Right renal cortex interstitium (tissue), 3 donors: ENCODE measurements around the gene ATAD3B. TPM values are rescaled to one million over a fixed set of nuclear protein-coding genes. Genes with fewer than 3 reads are reported as not detected.
"Not testable (repeated sequence)": the region's sequence is repeated elsewhere in the genome, so short reads cannot be mapped to it uniquely, and the experiment has no call there.

ENCODE experiments used
- DNase-seq, 3 donors: peaks; one replicate each; pipeline ENCODE4 v3.0.0-alpha.2; 2013; ENCODE audit warnings: low read depth in 3 of 3, low spot score in 2 of 3
- polyA plus RNA-seq, 3 donors: library from polyadenylated mRNA; unstranded; fragments of 120-200 nt; gene quantifications; one replicate each; pipeline ENCODE4 v1.2.1, GENCODE V29; 2013; ENCODE audit not compliant: insufficient read length in 3 of 3

ATAD3B gene
- polyA plus RNA-seq, 3 donors, result 8.1 to 9.8 (median 8.8) TPM

DNA sequence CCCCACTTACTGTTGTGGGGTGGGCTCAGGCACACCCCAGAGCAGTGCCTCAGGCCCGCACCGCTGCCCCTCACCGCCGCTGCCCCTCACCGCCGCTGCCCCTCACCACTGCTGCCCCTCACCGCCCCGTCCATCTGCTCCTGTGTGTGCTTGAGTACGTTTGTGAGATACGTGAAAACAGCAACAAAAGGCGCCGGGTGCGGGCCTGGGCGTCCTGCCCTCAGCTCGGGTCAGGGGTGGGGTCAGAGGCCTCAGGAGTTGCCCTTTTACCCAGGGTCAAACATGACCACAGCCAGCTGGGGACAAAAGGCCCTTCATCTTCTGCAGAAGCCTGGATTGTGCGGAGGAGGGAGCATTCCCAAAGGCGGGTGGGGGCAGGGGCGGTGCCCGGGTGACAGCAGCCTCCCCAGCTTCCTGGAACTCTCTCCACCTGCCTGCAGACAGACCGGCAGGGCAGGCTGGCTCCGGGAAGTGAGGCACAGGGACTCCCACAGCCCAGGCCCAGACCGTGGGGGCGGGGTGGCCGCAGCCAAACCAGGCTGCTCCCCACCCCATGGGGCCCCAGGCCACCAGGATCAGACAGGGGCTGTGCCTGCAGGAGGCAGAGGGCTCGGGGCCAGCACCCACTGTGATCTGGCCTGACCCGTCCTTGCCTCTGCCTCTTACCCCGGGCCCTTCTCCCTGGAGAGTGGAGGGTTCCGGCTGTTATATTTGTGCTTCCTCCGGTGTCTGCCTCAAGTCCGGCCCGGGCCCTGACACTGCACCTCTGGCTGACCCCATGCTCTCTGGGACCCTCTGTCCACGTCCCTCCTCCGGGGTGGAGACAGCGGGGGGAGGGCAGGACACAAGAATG is 38.4 kb upstream of the ATAD3B start:
- no peak for DNase-seq

DNA sequence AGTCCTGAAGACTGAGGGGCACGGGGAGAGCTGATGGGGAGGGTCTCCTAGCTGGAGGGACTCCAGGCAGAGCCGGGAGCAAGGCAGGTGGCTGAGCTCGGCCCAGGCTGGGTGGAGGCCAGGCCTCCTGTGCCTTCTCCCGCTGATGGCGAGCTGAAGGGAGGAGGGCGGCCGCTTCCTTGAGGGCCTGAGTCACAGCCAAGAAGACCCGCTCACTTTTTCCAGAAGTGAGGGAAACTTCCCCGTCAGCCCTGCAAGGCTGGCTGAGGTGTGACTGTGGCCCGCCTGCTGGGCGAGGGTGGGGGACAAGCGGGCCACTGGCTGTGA is 37.8 kb upstream of the ATAD3B start:
- no peak for DNase-seq

DNA sequence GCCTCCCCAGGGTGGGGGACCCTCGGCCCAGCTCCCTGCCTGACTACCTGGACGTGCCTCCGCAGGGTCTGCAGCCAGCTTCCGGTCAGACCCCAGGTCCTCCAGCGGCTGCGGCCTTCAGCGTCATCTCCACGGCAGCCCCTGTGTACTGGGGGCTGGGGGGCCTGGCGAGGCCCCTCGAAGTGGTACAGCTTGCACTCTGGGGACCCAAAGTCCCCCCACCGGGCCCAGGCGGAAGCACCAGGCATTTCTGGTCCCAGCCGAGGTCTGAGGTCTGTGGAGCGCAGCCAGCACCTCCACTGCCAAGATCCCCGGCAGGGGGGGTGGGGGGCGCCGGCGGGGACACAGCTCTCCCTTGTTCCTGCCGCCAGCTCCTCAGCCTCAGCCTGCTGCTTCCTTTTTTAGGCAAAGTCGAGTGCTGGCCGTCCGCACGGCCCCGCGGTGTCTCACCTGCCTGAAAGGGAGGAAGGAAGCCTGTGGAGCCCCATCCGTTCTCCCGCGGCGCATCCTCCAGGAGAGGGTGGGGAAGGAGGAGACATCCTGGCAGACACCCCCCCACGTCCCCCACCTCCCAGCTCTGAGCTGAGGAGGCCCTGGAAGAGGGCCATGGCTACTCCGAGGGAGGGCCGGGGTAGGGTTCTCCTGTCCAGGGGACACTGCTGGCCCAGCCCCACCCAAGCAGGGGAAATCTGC is 37.3 kb upstream of the ATAD3B start:
- no peak for DNase-seq

DNA sequence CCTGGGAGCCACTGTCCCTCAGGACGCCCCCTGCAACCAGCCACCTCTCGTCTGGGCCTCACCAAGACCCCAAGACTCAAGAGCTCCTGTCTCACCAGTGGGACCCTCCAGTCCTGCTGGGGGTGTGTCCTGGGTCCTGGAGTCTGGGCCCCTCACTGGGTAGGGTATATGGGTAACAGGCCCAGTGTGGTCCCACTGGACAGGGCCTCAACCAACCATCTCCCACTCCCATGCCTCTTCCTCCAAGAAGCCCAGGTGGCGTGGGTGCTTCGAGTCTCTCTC is 36.8 kb upstream of the ATAD3B start:
- no peak for DNase-seq

DNA sequence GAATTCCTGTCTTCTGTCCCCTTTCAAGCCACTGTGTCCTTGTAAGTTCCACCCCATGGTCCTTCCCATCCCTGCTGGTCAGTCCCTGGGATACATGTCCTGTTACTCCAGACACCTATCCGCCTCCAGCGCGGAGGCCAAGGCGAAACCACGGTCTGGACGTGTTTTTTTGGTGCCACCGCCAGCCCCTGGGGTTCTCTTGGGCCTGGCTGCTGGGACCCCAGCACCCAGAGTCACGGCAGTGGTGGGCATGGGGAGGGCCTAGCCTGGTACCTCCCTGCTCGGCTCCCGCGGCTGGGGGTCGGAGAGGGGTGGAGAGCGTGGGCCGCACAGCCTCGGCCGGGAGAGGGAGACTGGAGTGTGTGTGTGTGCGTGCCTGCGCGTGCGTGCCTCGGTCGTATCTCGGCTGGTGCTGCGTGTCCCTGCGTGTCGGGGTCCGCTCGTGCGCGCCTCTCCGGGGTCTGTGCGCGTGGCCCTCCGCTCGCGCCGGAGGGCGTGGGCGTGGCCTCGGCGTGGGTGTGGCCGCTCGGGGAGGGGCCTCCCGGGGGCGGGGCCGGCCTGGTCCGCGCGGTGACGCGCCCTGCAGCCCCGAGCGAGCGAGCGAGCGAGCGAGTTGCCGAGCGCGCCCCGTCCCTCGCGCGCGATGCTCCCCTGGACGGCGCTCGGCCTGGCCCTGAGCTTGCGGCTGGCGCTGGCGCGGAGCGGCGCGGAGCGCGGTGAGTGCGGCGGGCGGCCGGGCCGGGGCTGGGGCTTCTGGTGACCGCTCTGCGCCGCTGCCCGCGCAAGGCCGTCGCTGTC is 36.3 kb upstream of the ATAD3B start, which contains the start of gene VWA1:
Gene VWA1 (plus strand): TSS at position 585 of the 798 bp plus-strand sequence. CDS start 59 bp downstream, at position 644.
- DNase-seq, result no peak

DNA sequence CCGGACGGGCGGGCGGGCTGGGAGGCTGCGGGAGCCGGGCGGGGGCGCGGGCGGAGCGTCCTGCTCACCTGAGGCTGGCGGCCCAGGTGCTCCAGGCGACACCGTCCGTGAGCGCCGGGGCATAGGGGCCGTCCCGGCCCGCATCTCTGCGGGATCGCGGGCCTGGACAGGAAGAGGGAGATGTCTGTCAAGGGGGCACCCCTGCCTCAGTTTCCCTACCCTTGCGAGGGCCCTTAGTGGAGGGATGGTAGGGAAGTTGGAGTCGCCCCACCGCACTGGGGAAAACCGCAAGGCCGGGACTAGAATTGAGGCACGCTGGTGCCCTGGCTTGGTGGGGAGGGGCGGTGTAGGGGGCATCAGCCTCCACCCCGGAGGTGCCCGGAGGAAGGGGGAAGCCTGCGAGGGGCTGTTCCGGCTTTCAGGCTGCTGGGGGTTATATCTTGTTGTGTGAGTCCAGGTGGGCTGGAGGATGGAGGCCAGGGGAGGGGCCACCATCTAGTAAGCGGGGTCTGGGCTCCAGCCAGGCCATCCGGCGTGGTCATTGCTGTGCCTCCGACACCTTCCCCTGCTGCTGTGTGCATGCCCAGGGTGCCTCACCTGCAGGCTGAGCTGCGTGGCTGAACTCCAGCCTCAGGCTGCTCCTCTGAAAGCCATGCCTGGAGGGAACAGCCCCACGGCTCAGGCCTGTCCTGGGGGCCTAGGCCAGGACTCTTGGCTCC is 35.5 kb upstream of the ATAD3B start:
- DNase-seq, result no peak

DNA sequence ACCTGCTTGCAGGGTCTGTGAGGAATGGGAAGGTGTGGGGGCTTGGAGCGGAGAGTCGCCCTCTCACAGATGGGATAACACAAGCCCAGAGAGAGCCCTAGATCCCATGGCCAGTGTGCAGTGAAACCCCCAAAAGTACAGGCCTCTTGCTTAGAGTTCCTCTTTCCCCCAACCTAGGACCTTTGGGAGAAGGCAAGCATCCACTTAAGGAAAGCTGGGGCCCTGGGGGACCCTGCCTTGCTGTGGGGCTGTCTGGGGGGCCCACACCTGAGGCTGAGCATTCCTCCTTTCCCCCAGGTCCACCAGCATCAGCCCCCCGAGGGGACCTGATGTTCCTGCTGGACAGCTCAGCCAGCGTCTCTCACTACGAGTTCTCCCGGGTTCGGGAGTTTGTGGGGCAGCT is 34.9 kb upstream of the ATAD3B start:
- DNase-seq, result no peak

DNA sequence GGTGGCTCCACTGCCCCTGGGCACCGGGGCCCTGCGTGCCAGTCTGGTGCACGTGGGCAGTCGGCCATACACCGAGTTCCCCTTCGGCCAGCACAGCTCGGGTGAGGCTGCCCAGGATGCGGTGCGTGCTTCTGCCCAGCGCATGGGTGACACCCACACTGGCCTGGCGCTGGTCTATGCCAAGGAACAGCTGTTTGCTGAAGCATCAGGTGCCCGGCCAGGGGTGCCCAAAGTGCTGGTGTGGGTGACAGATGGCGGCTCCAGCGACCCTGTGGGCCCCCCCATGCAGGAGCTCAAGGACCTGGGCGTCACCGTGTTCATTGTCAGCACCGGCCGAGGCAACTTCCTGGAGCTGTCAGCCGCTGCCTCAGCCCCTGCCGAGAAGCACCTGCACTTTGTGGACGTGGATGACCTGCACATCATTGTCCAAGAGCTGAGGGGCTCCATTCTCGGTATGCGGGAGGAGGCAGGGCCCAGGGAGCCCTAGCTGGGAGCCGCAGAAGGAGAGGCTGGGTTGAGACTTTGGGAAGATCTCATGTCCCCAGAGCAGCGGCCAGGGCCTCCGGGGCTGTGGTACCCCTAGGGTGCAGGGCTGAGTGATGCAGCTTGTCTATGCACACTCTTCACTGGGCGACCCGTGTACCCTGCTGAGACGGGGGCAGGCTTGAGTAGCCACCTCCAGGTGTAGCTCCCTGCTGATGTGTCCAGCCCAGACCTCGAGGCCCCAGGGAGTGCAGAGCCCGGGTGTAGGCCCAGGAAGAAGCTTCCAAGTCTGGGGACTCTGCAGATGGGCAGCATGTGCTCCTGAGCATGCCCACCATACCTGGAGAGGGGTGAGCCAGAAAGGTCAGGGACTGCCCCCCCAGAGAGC is 34.3 kb upstream of the ATAD3B start:
- DNase-seq, result no peak

DNA sequence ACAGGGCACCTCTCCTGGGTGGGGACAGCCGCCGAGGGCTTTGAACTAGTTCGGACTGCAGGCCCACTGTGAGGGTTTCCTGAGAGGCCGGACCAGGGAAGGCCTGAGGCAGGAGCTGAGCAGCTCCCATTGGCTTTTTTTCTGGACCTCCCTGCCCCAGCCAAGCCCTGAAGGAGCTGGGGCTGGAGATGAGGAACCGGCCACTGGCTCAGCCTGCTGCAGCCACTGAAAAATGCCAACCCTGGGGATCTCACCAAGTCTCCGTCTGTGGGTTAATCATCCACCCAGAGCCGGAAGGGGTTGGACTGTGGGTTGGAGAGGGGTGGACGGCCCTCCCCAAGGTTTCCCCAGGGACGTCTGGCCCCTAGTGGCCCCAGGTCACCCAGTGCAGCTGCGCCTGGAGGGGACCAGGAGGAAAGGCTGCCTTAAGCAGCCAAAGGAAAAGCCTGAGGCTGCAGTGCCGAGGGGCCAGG is 33.6 kb upstream of the ATAD3B start:
- no peak for DNase-seq

DNA sequence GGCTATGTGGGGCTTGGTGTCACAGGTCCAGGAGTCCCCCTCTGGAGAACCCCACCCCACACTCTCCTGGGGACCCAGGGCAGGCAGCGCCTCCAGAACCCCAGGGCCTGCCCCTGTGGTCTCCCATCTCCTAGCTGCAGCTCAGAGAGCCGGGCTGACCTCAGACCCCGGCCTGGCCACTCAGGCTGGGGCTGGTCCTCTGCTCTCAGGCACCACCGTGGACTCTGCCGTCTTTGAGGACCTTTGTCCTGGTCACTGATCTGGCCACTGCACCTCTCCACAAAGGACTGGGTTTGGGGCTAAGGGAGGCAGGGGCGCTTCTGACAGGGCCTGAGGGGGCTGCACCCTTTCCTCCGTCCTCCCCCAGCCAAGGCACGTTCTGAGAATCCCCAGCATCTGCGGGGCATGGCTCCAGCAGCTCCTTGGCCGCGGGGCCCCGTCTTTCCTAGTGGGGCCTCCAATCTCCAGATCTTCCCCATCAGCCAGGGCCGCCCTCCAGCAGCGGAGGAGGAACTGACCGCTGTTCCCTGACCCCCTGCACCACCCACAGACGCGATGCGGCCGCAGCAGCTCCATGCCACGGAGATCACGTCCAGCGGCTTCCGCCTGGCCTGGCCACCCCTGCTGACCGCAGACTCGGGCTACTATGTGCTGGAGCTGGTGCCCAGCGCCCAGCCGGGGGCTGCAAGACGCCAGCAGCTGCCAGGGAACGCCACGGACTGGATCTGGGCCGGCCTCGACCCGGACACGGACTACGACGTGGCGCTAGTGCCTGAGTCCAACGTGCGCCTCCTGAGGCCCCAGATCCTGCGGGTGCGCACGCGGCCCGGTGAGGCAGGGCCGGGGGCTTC is 32.8 kb upstream of the ATAD3B start:
- no peak for DNase-seq

DNA sequence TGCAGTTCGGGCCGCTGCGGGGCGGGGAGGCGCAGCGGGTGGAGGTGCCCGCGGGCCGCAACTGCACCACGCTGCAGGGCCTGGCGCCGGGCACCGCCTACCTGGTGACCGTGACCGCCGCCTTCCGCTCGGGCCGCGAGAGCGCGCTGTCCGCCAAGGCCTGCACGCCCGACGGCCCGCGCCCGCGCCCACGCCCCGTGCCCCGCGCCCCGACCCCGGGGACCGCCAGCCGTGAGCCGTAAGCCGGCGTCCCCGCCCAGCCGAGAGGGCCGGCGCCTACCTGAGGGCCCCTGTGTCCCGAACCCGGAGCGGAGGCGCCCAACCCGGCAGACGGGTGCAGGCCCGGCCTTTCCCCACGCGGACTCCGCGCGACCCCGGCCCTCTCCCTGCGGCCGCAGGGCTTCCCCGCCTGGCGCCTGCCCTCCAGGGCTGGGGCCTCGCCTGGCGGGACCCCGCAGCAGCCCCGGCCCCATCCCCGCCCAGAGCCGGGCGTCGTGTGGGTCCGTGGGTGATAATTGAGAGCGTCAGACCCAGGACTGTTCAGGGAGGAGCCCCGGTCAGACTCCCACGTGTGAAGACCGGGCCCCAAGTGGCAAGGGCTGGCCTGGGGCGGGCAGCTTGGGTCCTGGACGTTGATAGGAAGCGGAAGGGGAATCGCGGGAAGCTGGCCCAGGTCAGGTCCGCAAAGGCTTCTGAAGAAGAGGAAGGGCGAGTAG is 31.9 kb upstream of the ATAD3B start:
- no peak for DNase-seq

DNA sequence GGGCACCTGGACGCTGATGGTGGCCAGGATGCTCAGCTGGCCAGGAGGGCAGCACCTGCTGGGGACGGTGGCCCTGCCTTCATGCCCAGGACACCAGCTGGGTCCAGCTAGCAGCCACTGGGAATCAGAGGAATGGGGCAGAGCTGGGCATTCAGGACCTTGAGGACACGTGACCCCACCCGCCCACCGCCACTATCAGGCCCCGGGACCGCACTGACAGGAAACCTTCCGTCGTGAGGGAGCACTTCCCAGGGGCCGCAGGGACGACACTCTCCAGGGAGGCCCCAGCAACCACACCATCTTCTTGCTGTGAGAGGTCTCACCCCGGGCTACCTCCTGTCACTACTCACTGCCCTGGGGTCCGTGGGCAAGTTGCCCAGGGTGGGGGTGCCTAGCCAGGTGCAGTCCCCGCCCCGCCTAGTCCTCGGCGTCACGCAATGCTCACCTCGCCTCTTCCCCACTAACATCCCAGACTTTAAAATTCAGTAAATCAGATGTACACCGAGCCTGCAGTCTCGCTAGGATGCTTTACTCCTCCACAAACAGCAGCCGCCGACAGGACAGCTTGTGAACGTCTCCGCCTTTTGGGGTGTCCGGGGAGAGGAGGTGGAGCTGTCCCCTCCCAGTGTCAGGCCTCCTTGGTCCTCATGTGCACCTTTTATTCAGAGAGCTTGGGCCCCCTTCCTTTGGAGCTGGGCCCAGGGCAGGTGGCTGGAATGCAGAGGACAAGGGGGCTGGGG is 31.1 kb upstream of the ATAD3B start:
- no peak for DNase-seq

DNA sequence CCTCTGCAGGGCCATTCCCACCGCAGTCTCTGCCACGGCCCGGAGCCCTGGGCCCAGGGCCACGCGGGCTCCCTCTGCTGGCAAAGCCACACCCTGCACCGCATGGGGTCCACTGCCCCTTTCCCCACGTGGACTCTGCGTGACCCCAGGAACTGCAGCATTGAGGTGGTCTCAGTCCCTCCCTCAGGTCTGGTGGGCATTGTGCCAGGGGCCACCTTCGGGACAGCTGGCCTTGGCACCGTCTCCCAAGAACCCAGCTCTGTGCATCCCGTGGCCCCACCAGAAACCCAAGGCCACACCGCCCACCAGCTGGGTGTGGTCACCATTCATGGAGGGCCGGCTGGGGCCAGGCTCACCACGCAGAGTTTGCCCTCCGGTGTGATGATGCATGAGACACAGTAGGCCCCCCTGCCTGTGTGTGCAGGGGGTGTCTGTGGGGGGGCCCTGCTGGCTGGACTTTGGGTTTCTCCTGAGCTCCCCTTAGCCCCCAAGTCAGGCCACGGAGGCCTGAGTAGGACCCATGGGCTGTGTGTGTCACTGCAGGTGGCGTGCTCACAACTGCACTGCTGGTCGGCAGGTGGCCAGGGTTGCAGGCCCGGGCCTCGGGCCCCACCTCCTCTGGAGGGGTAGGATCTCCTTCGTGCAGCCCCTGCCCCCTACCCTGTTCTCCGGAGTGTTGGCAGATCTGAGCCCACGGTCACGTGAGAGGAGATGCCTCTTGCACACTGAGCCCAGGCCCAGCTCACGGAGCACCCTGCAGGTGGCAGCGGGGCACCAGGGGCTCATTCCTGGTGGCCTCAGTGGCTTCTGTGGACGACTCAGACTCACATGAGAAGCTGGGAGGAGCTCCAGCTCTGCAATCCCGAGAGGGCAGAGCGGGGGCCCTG is 30.3 kb upstream of the ATAD3B start:
- no peak for DNase-seq

DNA sequence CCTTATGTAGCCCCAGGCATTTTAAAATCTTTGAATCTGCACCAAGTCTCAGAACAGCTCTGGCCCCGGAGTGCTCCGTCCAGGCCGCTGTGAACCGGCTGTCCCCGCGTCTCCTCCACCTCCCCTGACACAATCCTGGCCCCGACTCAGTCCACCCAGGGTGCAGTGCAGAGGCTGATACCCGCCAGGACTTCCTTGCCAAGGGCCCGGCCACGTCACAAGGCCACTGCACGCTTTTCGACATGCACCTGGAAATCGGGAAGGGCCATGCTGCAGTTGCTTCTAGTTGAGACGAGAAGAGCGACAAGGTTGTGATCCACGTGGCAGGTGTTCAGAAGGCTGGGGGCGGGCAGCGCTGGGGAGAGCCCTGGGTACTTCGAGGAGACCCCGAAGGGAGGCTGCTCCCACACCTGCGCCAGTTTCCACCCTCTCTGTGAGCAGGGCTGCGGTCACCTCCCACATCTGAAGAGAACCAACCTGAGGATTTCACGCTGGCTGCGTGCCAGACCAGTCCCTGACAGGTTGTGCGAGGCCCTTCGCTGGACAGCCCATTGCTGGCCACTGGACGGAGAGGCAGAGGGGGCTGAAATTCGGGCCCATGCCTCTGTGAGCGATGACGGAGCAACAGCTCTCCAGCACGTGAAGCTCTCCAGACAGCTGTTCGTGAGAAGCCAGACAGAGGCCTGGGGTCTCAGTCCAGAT is 29.3 kb upstream of the ATAD3B start:
- no peak for DNase-seq

DNA sequence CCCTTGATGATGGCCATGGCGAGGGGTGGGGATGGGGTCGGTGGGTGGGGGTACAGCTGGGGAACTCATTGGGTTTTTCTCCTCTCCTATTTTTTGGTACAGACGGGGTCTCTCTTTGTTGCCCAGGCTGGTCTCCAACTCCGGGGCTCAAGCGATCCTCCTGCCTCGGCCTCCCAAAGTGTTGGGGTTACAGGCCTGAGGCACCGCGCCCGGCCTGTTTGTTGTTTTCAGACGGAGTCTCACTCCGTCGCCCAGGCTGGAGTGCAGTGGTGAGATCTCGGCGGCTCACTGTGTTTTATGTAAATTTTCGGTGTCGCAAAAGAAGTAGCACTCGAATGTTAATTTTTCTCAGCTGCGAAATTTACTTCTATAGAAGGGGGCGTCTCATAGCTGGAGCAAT is 24.9 kb upstream of the ATAD3B start:
- DNase-seq, result not testable (repeated sequence)

DNA sequence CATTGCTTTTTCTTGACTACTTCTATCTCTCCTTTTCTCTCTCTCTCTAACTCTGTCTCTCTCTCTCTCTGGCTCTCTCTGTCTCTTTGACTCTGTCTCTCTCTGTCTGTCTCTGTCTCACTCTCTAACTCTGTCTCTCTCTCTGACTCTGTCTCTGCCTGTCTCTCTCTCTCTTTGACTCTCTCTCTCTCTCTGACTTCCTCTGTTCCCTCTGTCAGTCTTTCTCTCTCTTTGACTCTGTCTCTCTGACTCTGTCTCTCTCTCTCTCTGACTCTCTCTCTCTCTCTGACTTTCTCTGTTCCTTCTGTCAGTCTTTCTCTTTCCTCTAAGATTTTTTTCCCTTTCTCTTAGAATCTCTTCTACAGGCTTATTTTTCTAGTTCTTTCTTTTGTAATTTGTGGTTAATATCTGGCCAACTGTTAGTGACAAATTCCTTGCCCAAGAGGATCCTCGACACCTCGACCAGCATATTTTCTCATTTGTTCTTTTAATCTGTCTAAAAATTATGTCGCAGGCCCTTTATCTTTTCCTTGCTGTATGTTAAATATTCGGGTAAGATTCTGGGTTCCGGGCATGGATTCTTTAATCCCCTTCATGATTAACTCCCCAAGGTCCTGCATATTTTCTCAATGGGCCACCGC is 22.3 kb upstream of the ATAD3B start, which contains the start of gene ATAD3C:
Gene ATAD3C (plus strand): TSS at position 591 of the 641 bp plus-strand sequence. CDS start 995 bp downstream, outside the sequence.
- no peak for DNase-seq
